K562 (cell line): ENCODE data around the gene IGFL1.
"Not testable (repeated sequence)": the region's sequence is repeated elsewhere in the genome, so short reads cannot be mapped to it uniquely, and the experiment has no call there.

ENCODE experiments used
- CEBPB ChIP-seq: fragments of 450-650 bp; IDR thresholded peaks from 2 replicates; pipeline ENCODE4 v1.6.1; 2016; ENCODE audit warnings: missing genetic modification characterization, missing compliant biosample characterization
- OTX1 ChIP-seq: fragments of 450-650 bp; formaldehyde crosslinking; IDR thresholded peaks from 2 replicates; pipeline ENCODE4 v1.4.0; 2022; ENCODE audit warnings: mild to moderate bottlenecking
- POLR2A ChIP-seq: fragments of 450-650 bp; conservative IDR thresholded peaks from 2 replicates; pipeline ENCODE4 v1.6.1; 2016
- RAD21 ChIP-seq, 2 experiments: fragments of 250-450 bp in 1 of 2; fragments of 450-650 bp in 1 of 2; sonication (Bioruptor Pico) in 1 of 2; formaldehyde crosslinking in 1 of 2; IDR thresholded peaks in 1 of 2; conservative IDR thresholded peaks in 1 of 2; 2 replicates each; pipeline versions ENCODE4 v1.4.0 to v1.8.0; 2020 to 2022; ENCODE audit warnings: mild to moderate bottlenecking in 2 of 2, moderate library complexity in 1 of 2
- TAF15 ChIP-seq: fragments of 200-400 bp; formaldehyde crosslinking; IDR thresholded peaks from 2 replicates; pipeline ENCODE4 v1.6.1; 2017; ENCODE audit warnings: mild to moderate bottlenecking, low read depth, low read length, moderate library complexity
- ZNF551 ChIP-seq: fragments of 250-450 bp; sonication (Bioruptor Pico); IDR thresholded peaks from 2 replicates; pipeline ENCODE4 v1.5.0; 2021; ENCODE audit warnings: mild to moderate bottlenecking, moderate library complexity
- ZNF609 ChIP-seq: sonication (generic); formaldehyde crosslinking; IDR thresholded peaks from 2 replicates; pipeline ENCODE4 v1.8.1; 2023; ENCODE audit warnings: missing genetic modification reagents, mild to moderate bottlenecking, borderline replicate concordance
- TF ChIP-seq, protein P1 (sequence below): fragments of 250-450 bp; sonication (Bioruptor Pico); IDR thresholded peaks from 2 replicates; pipeline ENCODE4 v1.8.0; 2022; ENCODE audit warnings: inconsistent platforms

GRCh38 chr19:46212592-46212991, 16.9 kb upstream of the IGFL1 start:
- TF ChIP-seq ZNF609 (CRISPR knock-in tag); TAF15; OTX1; RAD21 (CRISPR knock-in tag; conservative IDR thresholded peaks at IDR 0.05 in 1 of 2, IDR thresholded peaks at IDR 0.05 in 1 of 2); POLR2A; CEBPB (tag); ZNF551: not testable (repeated sequence)
- TF ChIP-seq, protein P1, sequence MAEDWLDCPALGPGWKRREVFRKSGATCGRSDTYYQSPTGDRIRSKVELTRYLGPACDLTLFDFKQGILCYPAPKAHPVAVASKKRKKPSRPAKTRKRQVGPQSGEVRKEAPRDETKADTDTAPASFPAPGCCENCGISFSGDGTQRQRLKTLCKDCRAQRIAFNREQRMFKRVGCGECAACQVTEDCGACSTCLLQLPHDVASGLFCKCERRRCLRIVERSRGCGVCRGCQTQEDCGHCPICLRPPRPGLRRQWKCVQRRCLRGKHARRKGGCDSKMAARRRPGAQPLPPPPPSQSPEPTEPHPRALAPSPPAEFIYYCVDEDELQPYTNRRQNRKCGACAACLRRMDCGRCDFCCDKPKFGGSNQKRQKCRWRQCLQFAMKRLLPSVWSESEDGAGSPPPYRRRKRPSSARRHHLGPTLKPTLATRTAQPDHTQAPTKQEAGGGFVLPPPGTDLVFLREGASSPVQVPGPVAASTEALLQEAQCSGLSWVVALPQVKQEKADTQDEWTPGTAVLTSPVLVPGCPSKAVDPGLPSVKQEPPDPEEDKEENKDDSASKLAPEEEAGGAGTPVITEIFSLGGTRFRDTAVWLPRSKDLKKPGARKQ (CRISPR knock-in tag) = not testable (repeated sequence)
